NCI-H524 treated with DMSO at 0.1 percent for 48 hours (cell line): ENCODE measurements around the gene HSPBP1.

ENCODE experiments used
- DNase-seq: peaks from one replicate; lab custom pipeline; 2025; lab: John Stamatoyannopoulos, UW

The HSPBP1 gene

DNA sequence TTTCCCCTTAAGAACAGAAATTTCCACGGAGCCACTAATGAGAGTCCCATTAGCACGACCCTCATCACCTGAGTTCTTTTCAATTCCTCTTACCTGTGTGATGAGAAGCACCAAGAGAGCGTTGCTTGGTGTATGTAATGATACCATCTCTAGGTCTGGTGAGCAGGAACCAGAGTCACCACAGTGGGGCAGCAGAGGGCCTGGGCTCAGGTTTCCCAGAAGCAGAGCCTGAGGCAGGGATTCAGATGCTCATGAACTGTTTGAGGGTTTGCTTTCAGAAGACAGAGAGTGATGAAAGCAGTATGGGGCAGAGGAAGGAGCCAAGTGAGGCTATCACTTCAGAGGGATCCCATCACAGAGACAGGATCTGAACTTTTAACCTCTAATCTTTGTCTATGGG, 67.5 kb downstream of the HSPBP1 start:
- no peak for DNase-seq
